ENCODE measurements around the gene PGAP2.
"Not testable (repeated sequence)": the region's sequence is repeated elsewhere in the genome, so short reads cannot be mapped to it uniquely, and the experiment has no call there.

Gene PGAP2

DNA sequence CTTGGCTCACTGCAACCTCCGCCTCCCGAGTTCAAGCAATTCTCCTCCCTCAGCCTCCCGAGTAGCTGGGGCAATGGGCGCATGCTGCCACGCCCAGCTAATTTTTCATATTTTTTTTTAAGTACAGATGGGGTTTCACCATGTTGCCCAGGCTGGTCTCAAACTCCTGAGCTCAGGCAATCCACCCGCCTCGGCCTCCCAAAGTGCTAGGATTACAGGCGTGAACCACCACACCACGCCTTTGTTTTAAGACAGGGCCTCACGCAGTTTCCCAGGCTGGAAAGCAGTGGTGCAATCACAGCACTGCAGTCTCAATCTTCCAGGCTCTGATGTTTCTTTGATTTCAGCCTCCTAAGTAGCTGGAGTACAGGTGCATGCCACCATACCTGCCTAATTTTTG lies 14.0 kb upstream of the PGAP2 start:
- not testable (repeated sequence) for H3K27me3 ChIP-seq (ENCODE audit: control insufficient read depth, insufficient read depth, low read length); H3K27ac ChIP-seq (ENCODE audit: low read length); H3K9me3 ChIP-seq (ENCODE audit: control insufficient read depth, insufficient read depth, low read length); H3K36me3 ChIP-seq (ENCODE audit: control insufficient read depth, insufficient read depth, low read length); H3K4me3 ChIP-seq (ENCODE audit: low read length); H3K4me1 ChIP-seq (ENCODE audit: control insufficient read depth, insufficient read depth, low read length); DNase-seq (ENCODE audit: low read depth, low spot score)
- WGBS (ENCODE audit: insufficient coverage, insufficient read length) = no CpG with 5 or more reads among the region's 10 CpGs

DNA sequence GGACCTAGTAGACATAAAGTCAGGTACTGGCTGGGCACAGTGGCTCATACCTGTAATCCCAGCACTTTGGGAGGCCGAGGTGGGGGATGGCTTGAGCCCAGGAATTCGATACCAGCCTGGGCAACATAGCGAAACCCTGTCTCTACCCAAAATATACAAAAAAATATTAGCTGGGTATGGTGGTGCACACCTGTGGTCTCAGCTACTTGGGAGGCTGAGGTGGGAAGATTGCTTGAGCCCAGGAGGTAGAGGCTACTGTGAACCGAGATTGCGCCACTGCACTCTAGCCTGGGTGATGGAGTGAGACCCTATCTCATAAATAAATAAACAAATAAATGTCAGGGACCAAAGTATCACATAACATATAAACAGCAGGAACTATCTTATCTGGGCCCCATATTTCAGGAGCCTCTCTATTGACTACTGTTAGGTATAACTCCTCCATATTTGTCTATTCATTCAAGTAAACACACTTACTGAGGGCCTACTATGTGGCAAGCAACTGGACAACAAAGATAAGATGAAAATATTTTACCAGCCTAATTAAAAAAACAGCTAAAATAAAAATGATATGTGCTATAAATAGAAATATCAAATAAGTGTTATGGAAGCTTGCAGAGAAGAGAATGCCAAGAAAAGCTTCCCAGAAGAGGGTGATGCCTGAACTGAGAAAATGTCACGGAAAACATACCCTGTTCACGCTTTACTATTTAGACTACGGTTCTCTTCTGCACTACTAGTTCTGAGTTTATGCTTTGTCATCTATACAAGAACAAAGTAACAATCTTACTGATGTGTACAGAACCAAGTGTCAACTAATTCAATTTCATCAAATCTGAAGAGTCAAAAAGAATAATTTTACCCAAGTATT lies 13.0 kb upstream of the PGAP2 start:
- Histone ChIP-seq H3K27ac (ENCODE audit: low read length) (no peak overlapping the region), H3K27me3 (ENCODE audit: control insufficient read depth, insufficient read depth, low read length) (no peaks in the 10 kb centered on the region), H3K4me3 (ENCODE audit: low read length) (no peak overlapping the region), H3K4me1 (ENCODE audit: control insufficient read depth, insufficient read depth, low read length) (no peaks in the 10 kb centered on the region), H3K9me3 (ENCODE audit: control insufficient read depth, insufficient read depth, low read length) (no peaks in the 10 kb centered on the region), H3K36me3 (ENCODE audit: control insufficient read depth, insufficient read depth, low read length) (0 out of 2 replicates have a peak, but pooled peaks cover 2% of the 10 kb centered on the region)
- WGBS (ENCODE audit: insufficient coverage, insufficient read length) = no CpG with 5 or more reads among the region's 8 CpGs
- DNase-seq (ENCODE audit: low read depth, low spot score) = no peak

DNA sequence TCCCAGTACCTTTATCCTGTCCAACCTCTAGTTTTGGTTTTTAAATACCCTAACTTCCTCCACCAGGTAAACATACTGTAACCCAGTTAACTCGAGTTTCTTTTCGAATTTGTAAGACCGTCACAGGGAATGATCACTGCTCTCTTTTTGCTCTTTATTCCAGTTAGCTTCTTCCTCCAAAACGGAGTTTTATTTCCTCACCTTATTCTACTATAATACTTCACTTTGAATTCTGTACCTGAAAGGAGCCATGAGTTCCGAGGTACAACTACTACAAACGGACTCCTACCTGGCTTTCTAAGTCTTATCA lies 12.4 kb upstream of the PGAP2 start:
- H3K27me3 ChIP-seq (ENCODE audit: control insufficient read depth, insufficient read depth, low read length) = no peaks in the 10 kb centered on the region
- no peak overlapping the region for H3K27ac ChIP-seq (ENCODE audit: low read length)
- H3K9me3 ChIP-seq (ENCODE audit: control insufficient read depth, insufficient read depth, low read length) = no peaks in the 10 kb centered on the region
- no CpG with 5 or more reads among the region's 6 CpGs for WGBS (ENCODE audit: insufficient coverage, insufficient read length)
- H3K4me1 ChIP-seq (ENCODE audit: control insufficient read depth, insufficient read depth, low read length) = no peaks in the 10 kb centered on the region
- no peak for DNase-seq (ENCODE audit: low read depth, low spot score)
- H3K36me3 ChIP-seq (ENCODE audit: control insufficient read depth, insufficient read depth, low read length) = 0 out of 2 replicates have a peak, but pooled peaks cover 2% of the 10 kb centered on the region
- no peak overlapping the region for H3K4me3 ChIP-seq (ENCODE audit: low read length)

DNA sequence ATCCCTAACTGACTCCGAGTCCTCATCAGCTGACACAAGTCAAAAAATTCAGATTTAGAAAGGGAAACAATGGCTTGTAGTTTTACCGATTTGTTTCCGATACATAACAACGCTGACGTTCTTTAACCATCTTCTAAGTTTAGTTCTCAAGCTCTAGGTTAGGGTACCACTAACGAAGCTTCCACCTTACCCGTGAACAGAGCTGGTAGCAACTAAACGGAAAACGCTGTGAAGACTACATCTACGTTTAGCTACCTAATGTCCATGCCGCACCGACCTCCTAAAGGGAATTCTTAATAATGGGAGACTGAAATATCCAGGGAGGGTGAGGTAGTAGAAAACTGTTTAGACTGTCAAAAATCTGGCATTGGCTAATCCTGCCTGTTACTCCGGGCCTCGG lies 12.0 kb upstream of the PGAP2 start:
- H3K27ac ChIP-seq (ENCODE audit: low read length) = no peak overlapping the region
- no peak for DNase-seq (ENCODE audit: low read depth, low spot score)
- no CpG with 5 or more reads among the region's 14 CpGs for WGBS (ENCODE audit: insufficient coverage, insufficient read length)

DNA sequence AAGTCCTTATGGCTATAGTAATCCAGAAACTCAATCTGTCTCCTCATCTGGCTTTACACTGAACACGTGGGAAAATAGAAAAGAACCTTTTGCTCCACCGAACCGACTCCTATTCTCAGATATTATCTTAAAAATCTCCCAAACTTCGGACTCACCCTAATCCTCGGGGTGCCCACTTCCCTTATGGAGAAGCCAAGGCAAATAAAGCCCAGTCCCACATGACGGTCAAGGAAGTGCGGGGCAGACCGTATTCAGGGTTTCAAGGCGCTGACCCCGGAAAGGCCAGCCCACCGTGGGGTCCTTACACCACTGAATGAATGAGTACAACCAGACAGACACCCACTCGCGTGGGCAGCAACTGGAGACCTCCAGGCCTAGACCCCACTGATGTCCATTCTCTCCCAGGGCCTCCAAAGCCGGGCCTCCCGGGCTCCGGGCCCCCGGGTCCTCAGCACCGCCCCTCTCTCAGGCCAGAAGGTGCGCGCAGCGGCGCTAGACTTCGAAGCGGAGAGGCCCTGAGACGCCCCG lies 11.5 kb upstream of the PGAP2 start:
- H3K36me3 ChIP-seq (ENCODE audit: control insufficient read depth, insufficient read depth, low read length) = 0 out of 2 replicates have a peak, but pooled peaks cover 2% of the 10 kb centered on the region
- no peak overlapping the region for H3K27ac ChIP-seq (ENCODE audit: low read length)
- no peaks in the 10 kb centered on the region for H3K9me3 ChIP-seq (ENCODE audit: control insufficient read depth, insufficient read depth, low read length)
- H3K27me3 ChIP-seq (ENCODE audit: control insufficient read depth, insufficient read depth, low read length) = no peaks in the 10 kb centered on the region
- H3K4me3 ChIP-seq (ENCODE audit: low read length) = peak overlapping the region; percentile 85
- DNase-seq (ENCODE audit: low read depth, low spot score) = no peak
- WGBS (ENCODE audit: insufficient coverage, insufficient read length) = no CpG with 5 or more reads among the region's 26 CpGs
- H3K4me1 ChIP-seq (ENCODE audit: control insufficient read depth, insufficient read depth, low read length) = no peaks in the 10 kb centered on the region

More for the DNA sequence above, 12.0 kb upstream of the PGAP2 start:
- Histone ChIP-seq H3K27me3 (ENCODE audit: control insufficient read depth, insufficient read depth, low read length) (no peaks in the 10 kb centered on the region), H3K4me1 (ENCODE audit: control insufficient read depth, insufficient read depth, low read length) (no peaks in the 10 kb centered on the region), H3K9me3 (ENCODE audit: control insufficient read depth, insufficient read depth, low read length) (no peaks in the 10 kb centered on the region), H3K4me3 (ENCODE audit: low read length) (peak overlapping the region; percentile 85; the same call in 1 of the 2 replicates), H3K36me3 (ENCODE audit: control insufficient read depth, insufficient read depth, low read length) (0 out of 2 replicates have a peak, but pooled peaks cover 2% of the 10 kb centered on the region)

DNA sequence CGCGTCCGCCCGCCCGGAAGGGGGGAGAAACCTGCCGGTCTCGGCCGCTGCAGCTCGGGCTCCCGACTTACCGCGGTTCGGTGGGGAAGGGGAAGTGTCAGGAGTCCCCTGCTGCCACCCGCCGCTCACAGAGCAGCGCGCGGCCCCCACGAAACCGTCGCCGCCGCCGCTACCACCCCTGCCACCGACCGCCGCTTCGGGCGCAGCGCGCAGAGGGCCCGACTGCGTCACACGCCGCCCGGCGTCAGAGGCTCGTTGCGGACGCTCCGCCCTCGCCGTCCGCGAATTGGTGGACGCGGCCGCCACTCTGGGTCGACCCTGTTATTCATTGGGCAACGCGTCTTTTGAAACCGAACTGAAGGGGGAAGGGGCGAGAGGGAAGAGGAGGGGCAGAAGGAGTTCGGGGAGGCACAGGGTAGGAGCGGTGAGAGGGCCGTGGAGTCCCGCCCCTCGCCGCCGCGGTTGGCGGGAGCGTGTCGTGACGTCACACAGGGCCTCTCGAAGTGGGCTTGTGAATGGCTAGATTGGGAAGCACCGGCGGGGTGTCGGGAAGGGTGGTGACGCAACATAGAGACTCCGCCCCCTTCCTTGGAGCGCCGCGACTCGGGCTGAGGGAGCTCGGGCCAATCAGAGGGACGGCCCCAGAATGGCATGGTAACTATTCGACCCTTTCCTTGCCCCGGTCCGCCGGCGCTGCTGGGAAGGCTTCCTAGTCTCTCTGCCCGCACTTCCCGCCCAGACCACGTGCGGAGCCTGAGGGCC lies 10.8 kb upstream of the PGAP2 start, which contains the start of gene NUP98:
Gene NUP98 (minus strand): TSS at position 226 of the 762 bp plus-strand sequence. CDS start 15,437 bp downstream, outside the sequence.
- peak; percentile 100 for DNase-seq (ENCODE audit: low read depth, low spot score)
- Histone ChIP-seq H3K36me3 (ENCODE audit: control insufficient read depth, insufficient read depth, low read length) (0 out of 2 replicates have a peak, but pooled peaks cover 2% of the 10 kb centered on the region), H3K27me3 (ENCODE audit: control insufficient read depth, insufficient read depth, low read length) (no peaks in the 10 kb centered on the region), H3K4me3 (ENCODE audit: low read length) (peak within 1 kb of the TSS; percentile 85), H3K9me3 (ENCODE audit: control insufficient read depth, insufficient read depth, low read length) (no peaks in the 10 kb centered on the region), H3K27ac (ENCODE audit: low read length) (no peak within 1 kb of the TSS), H3K4me1 (ENCODE audit: control insufficient read depth, insufficient read depth, low read length) (no peaks in the 10 kb centered on the region)
- WGBS (ENCODE audit: insufficient coverage, insufficient read length) = no CpG with 5 or more reads among the region's 86 CpGs

DNA sequence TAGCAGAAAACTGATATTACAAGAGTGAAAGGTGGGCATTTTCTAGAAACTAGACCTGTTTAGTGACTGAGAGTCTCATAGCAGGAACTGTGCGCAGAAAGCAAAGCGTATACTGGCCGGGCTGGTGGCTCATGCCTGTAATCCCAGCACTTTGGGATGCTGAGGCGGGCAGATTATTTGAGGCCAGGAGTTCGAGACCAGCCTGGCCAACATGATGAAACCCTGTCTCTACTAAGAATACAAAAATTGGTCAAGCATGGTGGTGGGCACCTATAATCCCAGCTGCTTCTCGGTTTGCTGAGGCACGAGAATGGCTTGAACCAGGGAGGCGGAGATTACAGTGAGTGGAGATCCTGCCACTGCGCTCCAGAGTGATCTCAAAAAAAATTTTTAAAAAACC lies 9.2 kb upstream of the PGAP2 start:
- Histone ChIP-seq H3K27ac (ENCODE audit: low read length) (no peak overlapping the region), H3K27me3 (ENCODE audit: control insufficient read depth, insufficient read depth, low read length) (no peaks in the 10 kb centered on the region), H3K4me3 (ENCODE audit: low read length) (no peak overlapping the region), H3K4me1 (ENCODE audit: control insufficient read depth, insufficient read depth, low read length) (no peaks in the 10 kb centered on the region), H3K36me3 (ENCODE audit: control insufficient read depth, insufficient read depth, low read length) (no peaks in the 10 kb centered on the region), H3K9me3 (ENCODE audit: control insufficient read depth, insufficient read depth, low read length) (no peaks in the 10 kb centered on the region)
- DNase-seq (ENCODE audit: low read depth, low spot score) = no peak
- no CpG with 5 or more reads among the region's 9 CpGs for WGBS (ENCODE audit: insufficient coverage, insufficient read length)

DNA sequence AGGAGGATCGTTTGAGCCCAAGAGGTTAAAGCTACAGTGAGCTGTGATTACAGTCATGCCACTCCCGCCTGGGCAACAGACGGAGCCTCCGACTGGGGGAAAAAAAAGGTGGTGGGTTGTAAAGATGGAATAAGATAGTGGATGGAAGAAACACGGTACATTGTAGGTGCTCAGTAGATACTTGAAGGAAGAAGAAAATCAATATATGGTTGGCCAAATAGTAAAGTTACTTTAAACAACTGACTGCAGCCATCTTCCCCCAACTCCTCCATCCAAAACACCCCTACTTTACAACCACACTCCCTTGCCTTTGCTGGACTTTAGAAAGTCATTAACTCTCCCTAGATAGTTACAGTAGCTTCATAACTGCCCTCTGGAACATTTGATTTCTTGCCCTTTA lies 8.5 kb upstream of the PGAP2 start:
- no peaks in the 10 kb centered on the region for H3K4me1 ChIP-seq (ENCODE audit: control insufficient read depth, insufficient read depth, low read length)
- WGBS (ENCODE audit: insufficient coverage, insufficient read length) = 100% methylated on average over 1 of the region's 5 CpGs
- H3K27me3 ChIP-seq (ENCODE audit: control insufficient read depth, insufficient read depth, low read length) = no peaks in the 10 kb centered on the region
- no peaks in the 10 kb centered on the region for H3K9me3 ChIP-seq (ENCODE audit: control insufficient read depth, insufficient read depth, low read length)
- no peak overlapping the region for H3K4me3 ChIP-seq (ENCODE audit: low read length)
- no peak for DNase-seq (ENCODE audit: low read depth, low spot score)
- no peak overlapping the region for H3K27ac ChIP-seq (ENCODE audit: low read length)
- no peaks in the 10 kb centered on the region for H3K36me3 ChIP-seq (ENCODE audit: control insufficient read depth, insufficient read depth, low read length)

DNA sequence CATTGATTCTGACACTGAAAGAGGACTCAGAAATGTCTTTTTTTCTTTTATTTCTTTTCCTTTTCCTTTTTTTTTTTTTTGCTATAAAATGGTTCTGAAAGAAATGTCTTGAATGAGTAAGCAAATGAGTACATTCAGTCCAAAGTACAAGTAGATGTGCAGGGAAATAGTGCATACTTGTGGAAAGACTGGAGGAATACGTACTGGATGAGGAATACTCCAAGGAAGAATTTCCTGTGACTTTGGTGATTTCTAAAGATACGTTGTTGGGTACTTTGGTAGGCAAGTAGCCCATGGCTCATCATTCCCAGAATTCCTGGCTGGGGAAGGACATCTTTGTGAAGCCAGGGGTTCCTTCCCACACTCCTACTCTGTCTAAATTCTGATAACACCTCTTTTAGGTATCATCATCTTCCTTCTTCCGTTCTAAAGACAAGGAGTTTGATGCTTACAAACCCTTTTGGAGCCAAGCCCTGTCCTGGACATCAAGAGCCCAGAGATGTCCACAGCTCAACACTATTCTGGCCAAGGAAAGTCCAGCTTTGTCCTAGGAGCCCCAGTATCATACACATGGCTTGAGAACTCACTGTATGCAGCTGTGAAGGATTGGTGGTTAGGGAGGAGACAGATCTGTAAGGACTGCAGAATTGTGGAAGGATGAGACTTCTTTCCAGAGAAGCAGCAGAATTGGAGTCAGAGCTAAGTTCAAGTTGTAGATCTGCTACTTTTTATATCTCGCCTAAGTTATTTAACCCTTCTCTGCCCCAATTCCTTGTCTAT lies 6.2 kb upstream of the PGAP2 start:
- DNase-seq (ENCODE audit: low read depth, low spot score) = no peak
- H3K9me3 ChIP-seq (ENCODE audit: control insufficient read depth, insufficient read depth, low read length) = no peaks in the 10 kb centered on the region
- WGBS (ENCODE audit: insufficient coverage, insufficient read length) = no CpG with 5 or more reads among the region's 4 CpGs
- no peaks in the 10 kb centered on the region for H3K4me1 ChIP-seq (ENCODE audit: control insufficient read depth, insufficient read depth, low read length)
- no peak overlapping the region for H3K27ac ChIP-seq (ENCODE audit: low read length)
- H3K4me3 ChIP-seq (ENCODE audit: low read length) = no peak overlapping the region
- H3K36me3 ChIP-seq (ENCODE audit: control insufficient read depth, insufficient read depth, low read length) = no peaks in the 10 kb centered on the region
- no peaks in the 10 kb centered on the region for H3K27me3 ChIP-seq (ENCODE audit: control insufficient read depth, insufficient read depth, low read length)
